Hepatocyte (in vitro differentiated cells): Measurements from ENCODE around the gene BMPR1A. TPM values are rescaled to one million over a fixed set of nuclear protein-coding genes. Genes with fewer than 3 reads are reported as not detected.

Experiments
- DNase-seq: peaks from one replicate; pipeline ENCODE4 v3.0.0-alpha.2; 2016; ENCODE audit warnings: low spot score
- H2AFZ ChIP-seq: fragments of 200-600 bp; sonication (generic); 2 replicates; pipeline ENCODE4 v1.6.0; 2016; ENCODE audit warnings: antibody characterized with exemption, mild to moderate bottlenecking
- H3K27ac ChIP-seq: fragments of 200-600 bp; sonication (generic); 2 replicates; pipeline ENCODE4 v1.5.1; 2016; ENCODE audit warnings: mild to moderate bottlenecking
- H3K27me3 ChIP-seq: fragments of 200-600 bp; sonication (generic); 2 replicates; pipeline ENCODE4 v1.6.1; 2016
- H3K36me3 ChIP-seq: fragments of 200-600 bp; sonication (generic); replicated peaks from 2 replicates; pipeline ENCODE4 v1.5.1; 2016; ENCODE audit warnings: low read depth; ENCODE audit not compliant: insufficient read depth
- H3K4me1 ChIP-seq: fragments of 200-600 bp; sonication (generic); 2 replicates; pipeline ENCODE4 v1.5.1; 2016; ENCODE audit warnings: mild to moderate bottlenecking, moderate library complexity; ENCODE audit not compliant: insufficient read depth
- H3K4me2 ChIP-seq: fragments of 200-600 bp; sonication (generic); 2 replicates; pipeline ENCODE4 v1.6.0; 2016
- H3K4me3 ChIP-seq: fragments of 200-600 bp; sonication (generic); 2 replicates; pipeline ENCODE4 v1.5.1; 2016; ENCODE audit warnings: mild to moderate bottlenecking
- H3K79me2 ChIP-seq: fragments of 200-600 bp; sonication (generic); 2 replicates; pipeline ENCODE4 v1.6.0; 2017; ENCODE audit warnings: mild to moderate bottlenecking
- H3K9me2 ChIP-seq: fragments of 200-600 bp; sonication (generic); replicated peaks from 2 replicates; pipeline ENCODE4 v1.6.0; 2017; ENCODE audit warnings: mild to moderate bottlenecking; ENCODE audit not compliant: insufficient read depth
- H3K9me3 ChIP-seq: fragments of 200-600 bp; sonication (generic); 2 replicates; pipeline ENCODE4 v1.5.1; 2016; ENCODE audit warnings: low read depth, mild to moderate bottlenecking
- H4K20me1 ChIP-seq: fragments of 200-600 bp; sonication (generic); 2 replicates; pipeline ENCODE4 v1.6.0; 2016; ENCODE audit warnings: mild to moderate bottlenecking; ENCODE audit not compliant: insufficient read depth, poor library complexity, severe bottlenecking
- EZH2 ChIP-seq: fragments of 200-600 bp; sonication (generic); IDR thresholded peaks from 2 replicates; pipeline ENCODE4 v1.6.1; 2016; ENCODE audit warnings: antibody characterized with exemption, mild to moderate bottlenecking, borderline replicate concordance
- EZH2phosphoT487 ChIP-seq: fragments of 200-600 bp; sonication (generic); IDR thresholded peaks from one replicate; pipeline ENCODE4 v1.6.1; 2018; ENCODE audit warnings: antibody characterized with exemption, mild to moderate bottlenecking, low read depth, moderate library complexity; ENCODE audit not compliant: unreplicated experiment, severe bottlenecking
- WGBS: methylation state at CpG from one replicate; pipeline ENCODE4 v1.1.6; 2016; ENCODE audit warnings: low lambda C conversion rate; ENCODE audit errors: missing lambda C conversion rate; 5-methylcytosine and 5-hydroxymethylcytosine counted together
- polyA plus RNA-seq: library from polyadenylated mRNA; unstranded; fragments of >200 nt; fragmentation: Nextera tagmentation; extraction: Ambion mirVana; gene quantifications from 2 replicates; pipeline ENCODE4 v1.2.1, GENCODE V29; 2016
- total RNA-seq: library from RNA; depleted of rRNA; stranded (reverse); fragments of >200 nt; gene quantifications from 2 replicates; pipeline ENCODE4 v1.2.3, GENCODE V29; 2014
- TF ChIP-seq, protein P1 (sequence below): fragments of 200-600 bp; sonication (generic); IDR thresholded peaks from 2 replicates; pipeline ENCODE4 v1.5.1; 2016; ENCODE audit warnings: antibody characterized with exemption, mild to moderate bottlenecking; ENCODE audit not compliant: poor library complexity

The BMPR1A gene
- total and polyA plus RNA-seq, 2 experiments from 2014 or later: 25.1 to 58.0 TPM

DNA sequence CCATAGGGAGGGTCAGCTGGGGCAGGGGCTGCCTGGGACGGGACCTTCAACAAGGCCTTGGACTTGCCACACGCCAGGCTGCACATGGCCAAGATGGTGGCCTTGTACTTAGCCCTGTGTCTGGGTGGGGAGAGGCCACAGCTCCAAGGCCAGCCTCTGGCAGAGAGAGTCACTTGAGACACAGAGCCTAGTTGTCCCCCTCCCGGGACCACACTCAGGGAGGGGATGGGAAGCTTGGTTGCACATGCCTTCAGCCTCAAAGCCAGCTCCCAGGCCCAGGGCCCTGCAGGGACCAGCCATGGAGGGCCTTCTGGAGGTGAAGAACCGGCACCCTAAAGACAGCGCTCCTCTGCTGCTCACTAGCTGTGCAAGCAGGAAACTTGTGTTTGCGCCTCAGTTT lies 184.3 kb downstream of the BMPR1A start:
- WGBS: 94% methylated on average over 6 of the region's 6 CpGs
- Histone ChIP-seq H3K36me3 (no peaks in the 10 kb centered on the region), H2AFZ (no peak overlapping the region), H3K4me3 (no peak overlapping the region), H3K27ac (no peak overlapping the region), H3K4me1 (no peaks in the 10 kb centered on the region), H3K9me3 (no peaks in the 10 kb centered on the region), H4K20me1 (no peaks in the 10 kb centered on the region), H3K79me2 (no peaks in the 10 kb centered on the region), H3K9me2 (no peaks in the 10 kb centered on the region), H3K4me2 (no peak overlapping the region), H3K27me3 (no peaks in the 10 kb centered on the region)
- DNase-seq: no peak
- TF ChIP-seq, protein P1, sequence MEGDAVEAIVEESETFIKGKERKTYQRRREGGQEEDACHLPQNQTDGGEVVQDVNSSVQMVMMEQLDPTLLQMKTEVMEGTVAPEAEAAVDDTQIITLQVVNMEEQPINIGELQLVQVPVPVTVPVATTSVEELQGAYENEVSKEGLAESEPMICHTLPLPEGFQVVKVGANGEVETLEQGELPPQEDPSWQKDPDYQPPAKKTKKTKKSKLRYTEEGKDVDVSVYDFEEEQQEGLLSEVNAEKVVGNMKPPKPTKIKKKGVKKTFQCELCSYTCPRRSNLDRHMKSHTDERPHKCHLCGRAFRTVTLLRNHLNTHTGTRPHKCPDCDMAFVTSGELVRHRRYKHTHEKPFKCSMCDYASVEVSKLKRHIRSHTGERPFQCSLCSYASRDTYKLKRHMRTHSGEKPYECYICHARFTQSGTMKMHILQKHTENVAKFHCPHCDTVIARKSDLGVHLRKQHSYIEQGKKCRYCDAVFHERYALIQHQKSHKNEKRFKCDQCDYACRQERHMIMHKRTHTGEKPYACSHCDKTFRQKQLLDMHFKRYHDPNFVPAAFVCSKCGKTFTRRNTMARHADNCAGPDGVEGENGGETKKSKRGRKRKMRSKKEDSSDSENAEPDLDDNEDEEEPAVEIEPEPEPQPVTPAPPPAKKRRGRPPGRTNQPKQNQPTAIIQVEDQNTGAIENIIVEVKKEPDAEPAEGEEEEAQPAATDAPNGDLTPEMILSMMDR: no peak
- TF ChIP-seq EZH2 (no peak), EZH2phosphoT487 (no peak)

DNA sequence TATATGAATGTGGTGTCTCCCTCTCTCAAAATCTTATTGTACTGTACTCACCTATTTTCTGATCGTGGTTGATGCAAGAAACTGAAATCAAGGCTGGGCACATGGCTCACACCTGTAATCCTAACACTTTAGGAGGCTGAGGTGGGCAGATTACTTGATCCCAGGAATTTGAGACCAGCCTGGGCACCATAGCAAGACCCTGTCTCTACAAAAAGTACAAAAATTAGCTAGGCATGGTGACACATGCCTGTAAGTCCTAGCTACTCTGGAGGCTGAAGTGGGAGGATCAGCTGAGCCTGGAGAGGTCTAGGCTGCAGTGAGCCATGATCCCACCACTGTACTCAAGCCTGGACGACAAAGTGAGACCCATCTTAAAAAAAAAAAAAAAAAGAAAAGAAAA lies 185.0 kb downstream of the BMPR1A start:
- Histone ChIP-seq H3K4me3 (no peak overlapping the region), H3K4me1 (no peaks in the 10 kb centered on the region), H3K79me2 (no peaks in the 10 kb centered on the region), H2AFZ (no peak overlapping the region), H3K9me2 (no peaks in the 10 kb centered on the region), H3K4me2 (no peak overlapping the region), H4K20me1 (no peaks in the 10 kb centered on the region), H3K36me3 (no peaks in the 10 kb centered on the region), H3K9me3 (no peaks in the 10 kb centered on the region), H3K27ac (no peak overlapping the region), H3K27me3 (no peaks in the 10 kb centered on the region)
- TF ChIP-seq EZH2phosphoT487 (no peak), EZH2 (no peak)
- TF ChIP-seq, protein P1: no peak
- whole genome bisulfite sequencing: 85% methylated on average over 2 of the region's 2 CpGs
- no peak for DNase-seq

DNA sequence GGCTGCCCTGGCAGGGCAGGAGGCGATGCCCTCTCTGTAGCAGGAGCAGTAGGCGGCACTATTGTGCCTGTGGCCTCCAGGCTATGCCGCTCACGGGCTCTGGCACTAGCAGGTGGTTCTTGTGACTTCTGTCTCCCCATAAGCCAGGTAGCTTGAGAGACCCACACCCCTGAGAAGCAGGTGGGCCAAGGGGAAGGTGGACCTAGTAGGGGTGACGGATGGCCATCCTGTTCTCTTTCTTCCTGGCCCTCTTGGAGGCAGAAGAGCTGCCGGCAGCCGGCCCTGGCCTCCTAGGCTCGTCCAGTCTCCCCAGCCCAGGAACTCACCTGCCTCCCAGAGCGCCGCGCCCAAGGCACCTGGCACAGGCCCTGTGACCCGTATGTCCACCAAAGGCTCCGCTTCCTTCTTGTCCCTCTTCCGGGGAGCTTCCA lies 185.6 kb downstream of the BMPR1A start:
- Histone ChIP-seq H3K27me3 (no peaks in the 10 kb centered on the region), H3K9me2 (no peaks in the 10 kb centered on the region), H3K79me2 (no peaks in the 10 kb centered on the region), H4K20me1 (no peaks in the 10 kb centered on the region), H3K4me3 (no peak overlapping the region), H3K27ac (no peak overlapping the region), H2AFZ (no peak overlapping the region), H3K9me3 (no peaks in the 10 kb centered on the region), H3K4me1 (no peaks in the 10 kb centered on the region), H3K4me2 (no peak overlapping the region), H3K36me3 (no peaks in the 10 kb centered on the region)
- DNase-seq: no peak
- TF ChIP-seq EZH2phosphoT487 (no peak), EZH2 (no peak)
- TF ChIP-seq, protein P1: no peak
- WGBS: 94% methylated on average over 14 of the region's 14 CpGs
